ENCODE results near the gene RND3. TPM values are rescaled to one million over a fixed set of nuclear protein-coding genes. Genes with fewer than 3 reads are reported as not detected.

Gene RND3
- total and polyA plus RNA-seq, 10 of the 15 experiments (the other 5 are each of a cell fraction or from before 2014, with no cell fraction given): 0.38 to 18.3 (median 0.93) TPM

GRCh38 chr2:150486539-150487484 is 655 bp downstream of the RND3 start (continued):
- TF ChIP-seq MLLT1 (IDR thresholded peaks at IDR 0.05) (peak; percentile 63), IKZF1 (conservative IDR thresholded peaks at IDR 0.05) (peak; percentile 48; the same call in 1 of the 2 replicates), FOS (IDR thresholded peaks at IDR 0.05; ENCODE audit: borderline replicate concordance, extremely low read depth, insufficient read length) (no peak), CEBPB (IDR thresholded peaks at IDR 0.05; ENCODE audit: borderline replicate concordance in 1 of 2, low read depth in 2 of 2, low read length in 2 of 2) (no peak), SMC3 (IDR thresholded peaks at IDR 0.05; ENCODE audit: borderline replicate concordance, low read length) (no peak), PRDM15 (CRISPR knock-in tag; IDR thresholded peaks at IDR 0.05) (no peak), ZBTB40 (IDR thresholded peaks at IDR 0.05; ENCODE audit: borderline replicate concordance) (no peak), GABPA (IDR thresholded peaks at IDR 0.05; ENCODE audit: low read depth) (no peak), GATAD2B (conservative IDR thresholded peaks at IDR 0.05; ENCODE audit: low read depth) (peak; percentile 75; the same call in 1 of the 2 replicates), IRF3 (IDR thresholded peaks at IDR 0.05) (no peak), MEF2B (IDR thresholded peaks at IDR 0.05; ENCODE audit: partially characterized antibody, poor library complexity, severe bottlenecking) (peak; percentile 89)
- TF ChIP-seq, protein P1, sequence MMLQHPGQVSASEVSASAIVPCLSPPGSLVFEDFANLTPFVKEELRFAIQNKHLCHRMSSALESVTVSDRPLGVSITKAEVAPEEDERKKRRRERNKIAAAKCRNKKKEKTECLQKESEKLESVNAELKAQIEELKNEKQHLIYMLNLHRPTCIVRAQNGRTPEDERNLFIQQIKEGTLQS (IDR thresholded peaks at IDR 0.05; ENCODE audit: borderline replicate concordance, extremely low read depth, low read depth, low read length): no peak
- TF ChIP-seq, protein P2, sequence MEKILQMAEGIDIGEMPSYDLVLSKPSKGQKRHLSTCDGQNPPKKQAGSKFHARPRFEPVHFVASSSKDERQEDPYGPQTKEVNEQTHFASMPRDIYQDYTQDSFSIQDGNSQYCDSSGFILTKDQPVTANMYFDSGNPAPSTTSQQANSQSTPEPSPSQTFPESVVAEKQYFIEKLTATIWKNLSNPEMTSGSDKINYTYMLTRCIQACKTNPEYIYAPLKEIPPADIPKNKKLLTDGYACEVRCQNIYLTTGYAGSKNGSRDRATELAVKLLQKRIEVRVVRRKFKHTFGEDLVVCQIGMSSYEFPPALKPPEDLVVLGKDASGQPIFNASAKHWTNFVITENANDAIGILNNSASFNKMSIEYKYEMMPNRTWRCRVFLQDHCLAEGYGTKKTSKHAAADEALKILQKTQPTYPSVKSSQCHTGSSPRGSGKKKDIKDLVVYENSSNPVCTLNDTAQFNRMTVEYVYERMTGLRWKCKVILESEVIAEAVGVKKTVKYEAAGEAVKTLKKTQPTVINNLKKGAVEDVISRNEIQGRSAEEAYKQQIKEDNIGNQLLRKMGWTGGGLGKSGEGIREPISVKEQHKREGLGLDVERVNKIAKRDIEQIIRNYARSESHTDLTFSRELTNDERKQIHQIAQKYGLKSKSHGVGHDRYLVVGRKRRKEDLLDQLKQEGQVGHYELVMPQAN (conservative IDR thresholded peaks at IDR 0.05): no peak
